ENCODE data around the gene KRIT1.
A peak's percentile ranks its signal among the peaks of the same experiment; 100 is the strongest.
"Not testable (repeated sequence)": the region's sequence is repeated elsewhere in the genome, so short reads cannot be mapped to it uniquely, and the experiment has no call there.

Gene KRIT1

GRCh38 chr7:92268921-92269320 lies 23.2 kb upstream of the KRIT1 start:
- H3K36me3 ChIP-seq (ENCODE audit: control insufficient read depth, low read depth, low read length) = no peaks in the 10 kb centered on the region
- no peak overlapping the region for H3K27ac ChIP-seq (ENCODE audit: low read length)
- no peaks in the 10 kb centered on the region for H3K4me1 ChIP-seq (ENCODE audit: control insufficient read depth, low read depth, low read length)
- no peak overlapping the region for H3K4me3 ChIP-seq (ENCODE audit: low read length)
- H3K9me3 ChIP-seq (ENCODE audit: control insufficient read depth, low read depth, low read length) = no peaks in the 10 kb centered on the region
- no peaks in the 10 kb centered on the region for H3K27me3 ChIP-seq (ENCODE audit: control insufficient read depth, insufficient read depth, low read length)
- no peak overlapping the region for H3K9ac ChIP-seq (ENCODE audit: low read length)

GRCh38 chr7:92266415-92267241 lies 20.9 kb upstream of the KRIT1 start:
- no peaks in the 10 kb centered on the region for H3K4me1 ChIP-seq (ENCODE audit: control insufficient read depth, low read depth, low read length)
- no peaks in the 10 kb centered on the region for H3K36me3 ChIP-seq (ENCODE audit: control insufficient read depth, low read depth, low read length)
- no peaks in the 10 kb centered on the region for H3K27me3 ChIP-seq (ENCODE audit: control insufficient read depth, insufficient read depth, low read length)
- H3K27ac ChIP-seq (ENCODE audit: low read length) = no peak overlapping the region
- no peak overlapping the region for H3K4me3 ChIP-seq (ENCODE audit: low read length)
- no peak overlapping the region for H3K9ac ChIP-seq (ENCODE audit: low read length)
- H3K9me3 ChIP-seq (ENCODE audit: control insufficient read depth, low read depth, low read length) = no peaks in the 10 kb centered on the region

GRCh38 chr7:92260248-92260781 lies 14.6 kb upstream of the KRIT1 start:
- no peak overlapping the region for H3K9ac ChIP-seq (ENCODE audit: low read length)
- no peak overlapping the region for H3K27ac ChIP-seq (ENCODE audit: low read length)
- H3K4me3 ChIP-seq (ENCODE audit: low read length) = no peak overlapping the region
- H3K36me3 ChIP-seq (ENCODE audit: control insufficient read depth, low read depth, low read length) = no peaks in the 10 kb centered on the region
- no peaks in the 10 kb centered on the region for H3K27me3 ChIP-seq (ENCODE audit: control insufficient read depth, insufficient read depth, low read length)
- no peaks in the 10 kb centered on the region for H3K9me3 ChIP-seq (ENCODE audit: control insufficient read depth, low read depth, low read length)
- no peaks in the 10 kb centered on the region for H3K4me1 ChIP-seq (ENCODE audit: control insufficient read depth, low read depth, low read length)

GRCh38 chr7:92259610-92260247 lies 14.0 kb upstream of the KRIT1 start:
- no peak overlapping the region for H3K27ac ChIP-seq (ENCODE audit: low read length)
- H3K9ac ChIP-seq (ENCODE audit: low read length) = no peak overlapping the region

GRCh38 chr7:92259062-92259461 lies 13.3 kb upstream of the KRIT1 start:
- H3K27ac ChIP-seq (ENCODE audit: low read length) = no peak overlapping the region

More at GRCh38 chr7:92259610-92260247, 14.0 kb upstream of the KRIT1 start:
- Histone ChIP-seq H3K27me3 (ENCODE audit: control insufficient read depth, insufficient read depth, low read length) (no peaks in the 10 kb centered on the region), H3K4me1 (ENCODE audit: control insufficient read depth, low read depth, low read length) (no peaks in the 10 kb centered on the region), H3K9me3 (ENCODE audit: control insufficient read depth, low read depth, low read length) (no peaks in the 10 kb centered on the region), H3K36me3 (ENCODE audit: control insufficient read depth, low read depth, low read length) (no peaks in the 10 kb centered on the region), H3K4me3 (ENCODE audit: low read length) (no peak overlapping the region)

GRCh38 chr7:92255308-92255707 lies 9.6 kb upstream of the KRIT1 start:
- Histone ChIP-seq H3K9ac (ENCODE audit: low read length) (no peak overlapping the region), H3K36me3 (ENCODE audit: control insufficient read depth, low read depth, low read length) (no peaks in the 10 kb centered on the region), H3K4me3 (ENCODE audit: low read length) (no peak overlapping the region), H3K9me3 (ENCODE audit: control insufficient read depth, low read depth, low read length) (no peaks in the 10 kb centered on the region), H3K27me3 (ENCODE audit: control insufficient read depth, insufficient read depth, low read length) (no peaks in the 10 kb centered on the region), H3K4me1 (ENCODE audit: control insufficient read depth, low read depth, low read length) (no peaks in the 10 kb centered on the region), H3K27ac (ENCODE audit: low read length) (no peak overlapping the region)

More at GRCh38 chr7:92259062-92259461, 13.3 kb upstream of the KRIT1 start:
- H3K36me3 ChIP-seq (ENCODE audit: control insufficient read depth, low read depth, low read length) = no peaks in the 10 kb centered on the region
- no peak overlapping the region for H3K9ac ChIP-seq (ENCODE audit: low read length)
- H3K4me1 ChIP-seq (ENCODE audit: control insufficient read depth, low read depth, low read length) = no peaks in the 10 kb centered on the region
- H3K9me3 ChIP-seq (ENCODE audit: control insufficient read depth, low read depth, low read length) = no peaks in the 10 kb centered on the region
- H3K4me3 ChIP-seq (ENCODE audit: low read length) = no peak overlapping the region
- H3K27me3 ChIP-seq (ENCODE audit: control insufficient read depth, insufficient read depth, low read length) = no peaks in the 10 kb centered on the region

GRCh38 chr7:92254800-92255199 lies 9.1 kb upstream of the KRIT1 start:
- H3K4me3 ChIP-seq (ENCODE audit: low read length); H3K4me1 ChIP-seq (ENCODE audit: control insufficient read depth, low read depth, low read length); H3K27me3 ChIP-seq (ENCODE audit: control insufficient read depth, insufficient read depth, low read length); H3K9ac ChIP-seq (ENCODE audit: low read length); H3K36me3 ChIP-seq (ENCODE audit: control insufficient read depth, low read depth, low read length); H3K27ac ChIP-seq (ENCODE audit: low read length); H3K9me3 ChIP-seq (ENCODE audit: control insufficient read depth, low read depth, low read length): not testable (repeated sequence)

- no peak overlapping the region for H3K27ac ChIP-seq (ENCODE audit: low read length)
- H3K9ac ChIP-seq (ENCODE audit: low read length) = no peak overlapping the region
- H3K4me1 ChIP-seq (ENCODE audit: control insufficient read depth, low read depth, low read length) = no peaks in the 10 kb centered on the region
- no peaks in the 10 kb centered on the region for H3K27me3 ChIP-seq (ENCODE audit: control insufficient read depth, insufficient read depth, low read length)
- no peaks in the 10 kb centered on the region for H3K36me3 ChIP-seq (ENCODE audit: control insufficient read depth, low read depth, low read length)
- no peaks in the 10 kb centered on the region for H3K9me3 ChIP-seq (ENCODE audit: control insufficient read depth, low read depth, low read length)
- H3K4me3 ChIP-seq (ENCODE audit: low read length) = no peak overlapping the region
Observed at GRCh38 chr7:92253251-92253650, 7.5 kb upstream of the KRIT1 start.

- Histone ChIP-seq H3K27ac (ENCODE audit: low read length) (no peak overlapping the region), H3K9ac (ENCODE audit: low read length) (no peak overlapping the region), H3K4me1 (ENCODE audit: control insufficient read depth, low read depth, low read length) (peaks cover 8% of the 10 kb centered on the region), H3K4me3 (ENCODE audit: low read length) (no peak overlapping the region), H3K9me3 (ENCODE audit: control insufficient read depth, low read depth, low read length) (no peaks in the 10 kb centered on the region), H3K27me3 (ENCODE audit: control insufficient read depth, insufficient read depth, low read length) (no peaks in the 10 kb centered on the region), H3K36me3 (ENCODE audit: control insufficient read depth, low read depth, low read length) (no peaks in the 10 kb centered on the region)
Observed at GRCh38 chr7:92251181-92251580, 5.5 kb upstream of the KRIT1 start.

GRCh38 chr7:92250603-92251002 lies 4.9 kb upstream of the KRIT1 start:
- no peak overlapping the region for H3K27ac ChIP-seq (ENCODE audit: low read length)

GRCh38 chr7:92246360-92247101 lies 817 bp upstream of the KRIT1 start:
- Histone ChIP-seq H3K4me1 (ENCODE audit: control insufficient read depth, low read depth, low read length) (peaks cover 16% of the 10 kb centered on the region), H3K27ac (ENCODE audit: low read length) (no peak overlapping the region), H3K9me3 (ENCODE audit: control insufficient read depth, low read depth, low read length) (no peaks in the 10 kb centered on the region), H3K36me3 (ENCODE audit: control insufficient read depth, low read depth, low read length) (no peaks in the 10 kb centered on the region), H3K9ac (ENCODE audit: low read length) (peak overlapping the region; percentile 92), H3K4me3 (ENCODE audit: low read length) (peak overlapping the region; percentile 98), H3K27me3 (ENCODE audit: control insufficient read depth, insufficient read depth, low read length) (no peaks in the 10 kb centered on the region)

More at GRCh38 chr7:92250603-92251002, 4.9 kb upstream of the KRIT1 start:
- no peaks in the 10 kb centered on the region for H3K27me3 ChIP-seq (ENCODE audit: control insufficient read depth, insufficient read depth, low read length)
- no peak overlapping the region for H3K4me3 ChIP-seq (ENCODE audit: low read length)
- H3K4me1 ChIP-seq (ENCODE audit: control insufficient read depth, low read depth, low read length) = peaks cover 8% of the 10 kb centered on the region
- H3K36me3 ChIP-seq (ENCODE audit: control insufficient read depth, low read depth, low read length) = no peaks in the 10 kb centered on the region
- H3K9me3 ChIP-seq (ENCODE audit: control insufficient read depth, low read depth, low read length) = no peaks in the 10 kb centered on the region
- no peak overlapping the region for H3K9ac ChIP-seq (ENCODE audit: low read length)
